HT-29 (cell line): Measurements from ENCODE around the gene MPPED1. TPM values are rescaled to one million over a fixed set of nuclear protein-coding genes. Genes with fewer than 3 reads are reported as not detected.

Experiments used
- DNase-seq: peaks from one replicate; pipeline ENCODE4 v3.0.0-alpha.2; 2015; ENCODE audit warnings: low spot score
- total RNA-seq: library from RNA; depleted of rRNA; stranded (reverse); fragments of >200 nt; shearing (Covaris generic); gene quantifications from 2 replicates; pipeline ENCODE4 v1.2.3, GENCODE V29; 2014

The MPPED1 gene
- total RNA-seq, 1 experiment from 2014 or later, result not detected

DNA sequence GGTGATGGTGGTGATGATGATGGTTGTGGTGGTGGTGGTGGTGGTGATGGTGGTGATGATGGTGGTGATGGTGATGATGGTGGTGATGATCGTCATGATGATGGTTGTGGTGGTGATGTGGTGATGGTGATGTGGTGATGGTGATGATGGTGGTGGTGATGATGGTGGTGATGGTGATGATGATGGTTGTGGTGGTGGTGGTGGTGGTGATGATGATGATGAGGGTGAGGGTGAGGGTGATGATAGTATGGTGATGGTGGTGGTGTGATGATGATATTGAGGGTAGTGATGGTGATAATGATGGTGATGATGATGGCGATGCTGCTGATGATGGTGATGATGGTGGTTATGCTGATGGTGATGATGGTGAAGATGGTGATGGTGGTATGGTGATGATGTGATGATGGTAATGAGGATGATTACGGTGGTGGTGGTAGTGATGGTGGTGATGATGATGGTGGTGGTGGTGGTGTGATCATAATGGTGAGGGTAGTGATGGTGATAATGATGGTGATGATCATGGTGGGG, 63.8 kb downstream of the MPPED1 start:
- no peak for DNase-seq

DNA sequence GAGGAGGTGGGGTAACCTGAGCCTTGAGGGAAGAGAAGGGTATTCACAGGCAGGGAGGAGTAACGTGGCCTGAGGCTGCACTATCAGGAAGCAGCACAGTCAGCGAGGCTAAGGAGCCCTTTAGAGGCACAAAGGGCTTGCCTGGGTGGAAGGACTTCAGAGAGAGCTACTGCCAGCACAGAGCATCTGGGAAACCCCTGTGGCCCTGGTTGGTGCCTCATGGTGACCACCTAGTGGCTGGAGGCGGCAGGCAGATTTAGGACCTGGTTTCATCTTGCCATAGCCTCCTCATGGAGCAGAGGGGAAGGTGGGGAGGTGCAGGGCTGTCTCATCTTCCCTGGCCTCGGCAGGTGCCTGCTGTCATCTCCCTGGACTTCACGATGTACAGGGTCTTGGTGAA, 64.5 kb downstream of the MPPED1 start:
- DNase-seq, result peak; percentile 3

DNA sequence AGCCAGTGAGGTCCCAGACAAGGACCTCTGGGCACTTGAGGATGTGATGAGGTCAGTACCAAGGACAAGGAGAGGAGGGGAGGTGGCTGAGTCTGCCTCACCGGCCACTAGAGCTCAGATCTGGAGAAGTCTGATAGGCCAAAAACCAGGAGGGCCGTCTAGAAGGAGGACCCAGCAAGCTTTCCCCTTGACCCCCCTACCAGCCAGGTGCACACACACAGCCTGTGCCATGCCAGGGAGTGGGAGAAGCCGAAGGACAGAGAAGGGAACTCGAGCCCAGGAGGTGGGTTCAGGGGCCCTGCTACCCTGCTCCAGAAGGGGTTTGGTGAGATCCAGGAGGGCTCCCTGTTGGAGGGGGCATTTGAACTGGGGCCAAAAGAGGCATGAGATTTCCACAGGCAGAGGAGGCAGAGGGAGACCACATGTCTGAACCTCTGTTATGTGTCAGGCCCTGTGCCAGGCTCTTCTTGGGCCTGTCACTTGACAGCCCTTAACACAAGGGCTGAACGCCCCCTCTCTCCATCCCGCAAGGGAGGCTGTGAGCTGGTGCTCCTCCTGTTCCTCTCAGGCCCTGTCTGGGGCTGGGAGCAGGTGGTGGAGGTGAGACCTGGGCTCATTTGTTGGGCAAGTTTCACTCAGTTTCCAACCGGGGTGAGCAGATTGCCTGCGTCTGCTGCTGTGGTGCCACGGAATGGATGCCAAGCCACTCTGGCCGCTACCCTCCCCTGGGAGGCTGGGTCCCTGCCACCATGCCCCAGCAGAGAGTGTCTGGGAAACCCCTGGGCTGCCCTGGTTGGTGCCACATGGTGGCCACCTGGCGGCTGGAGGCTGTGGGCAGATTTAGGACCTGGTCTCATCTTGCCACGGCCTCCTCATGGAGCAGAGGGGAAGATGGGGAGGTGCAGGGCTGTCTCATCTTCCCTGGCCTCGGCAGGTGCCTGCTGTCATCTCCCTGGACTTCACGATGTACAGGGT, 65.2 kb downstream of the MPPED1 start:
- DNase-seq, result no peak

DNA sequence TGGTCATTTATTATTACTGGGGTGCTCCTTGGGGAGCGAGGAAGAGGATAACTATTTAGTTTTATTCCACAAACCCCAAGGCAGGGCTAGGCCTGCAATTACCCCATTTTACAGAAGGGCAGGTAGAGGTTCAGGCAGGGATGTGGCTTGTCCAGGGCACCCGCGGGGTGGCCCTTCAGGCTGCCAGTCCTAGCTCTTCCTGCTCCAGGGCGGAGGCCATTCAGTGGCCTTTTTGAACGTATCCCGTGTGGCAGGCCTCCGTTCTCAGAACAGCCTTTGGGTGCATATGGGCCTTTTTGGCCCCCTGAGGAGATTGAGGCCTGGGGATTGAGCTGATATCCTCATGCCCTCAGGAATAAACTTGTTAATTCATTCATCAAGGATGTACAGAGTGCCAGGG, 66.2 kb downstream of the MPPED1 start:
- no peak for DNase-seq

DNA sequence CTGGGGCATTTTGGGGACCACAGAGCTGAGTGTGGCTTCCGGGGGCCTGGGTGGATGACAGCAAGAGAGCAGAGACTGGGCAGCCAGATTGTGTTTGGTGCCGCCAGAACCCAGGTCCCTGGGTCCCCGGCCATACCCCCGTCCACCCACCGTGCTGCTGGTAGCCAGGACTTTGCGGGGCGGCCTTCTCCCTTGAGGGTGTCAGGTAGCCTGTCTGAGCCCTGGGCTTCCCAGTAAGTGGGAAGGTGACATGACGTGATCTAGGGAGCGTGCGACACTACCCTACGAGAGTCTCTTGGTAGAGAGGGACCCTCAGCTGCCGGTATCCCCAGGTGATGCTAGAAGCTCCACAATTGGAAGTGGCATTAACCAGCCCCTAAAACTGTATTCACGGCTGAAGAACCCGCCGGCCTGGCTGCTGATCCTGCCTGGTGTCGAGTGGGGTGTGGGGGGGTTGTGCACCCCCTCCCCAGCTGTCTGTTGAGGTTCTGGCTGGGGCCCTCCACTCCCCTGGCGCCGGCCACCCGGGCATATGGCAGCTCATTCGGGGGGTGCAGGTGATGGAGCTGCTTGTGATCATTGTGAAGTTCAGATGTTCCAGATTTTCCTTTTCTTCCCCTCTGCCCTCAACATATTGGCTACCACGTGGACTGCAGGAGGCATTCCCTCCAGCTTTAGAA, 66.9 kb downstream of the MPPED1 start:
- no peak for DNase-seq

DNA sequence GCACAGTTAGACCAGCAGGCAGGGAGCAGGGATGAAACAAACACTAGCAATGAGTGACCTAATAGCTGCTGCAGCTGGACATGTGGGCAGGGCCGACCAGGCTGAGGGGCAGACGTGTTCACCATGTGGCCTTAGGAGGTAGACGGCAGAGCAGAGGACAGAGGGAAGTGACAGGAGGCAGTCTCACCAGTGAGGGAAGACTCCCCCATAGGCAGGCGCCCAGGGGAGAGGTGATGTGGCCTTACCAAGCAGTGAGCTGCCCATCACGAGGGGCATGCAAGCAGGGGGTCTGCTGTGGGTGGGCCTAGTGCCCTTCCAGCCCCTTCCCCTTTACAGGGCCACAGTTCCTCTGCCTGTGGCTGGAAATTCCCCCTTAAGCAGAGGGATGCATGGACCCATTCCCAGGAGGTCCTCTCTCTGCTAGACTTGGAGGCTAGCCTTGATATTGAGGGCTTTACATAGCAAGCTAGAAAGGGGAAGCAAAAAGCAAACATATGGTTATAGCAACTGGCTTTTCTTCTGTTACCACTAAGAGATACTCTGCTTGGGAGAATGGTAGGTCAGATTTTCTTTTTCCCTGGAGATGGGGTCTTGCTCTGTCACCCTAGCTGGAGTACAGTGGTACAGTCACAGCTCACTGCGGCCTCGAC, 67.6 kb downstream of the MPPED1 start:
- DNase-seq, result no peak

DNA sequence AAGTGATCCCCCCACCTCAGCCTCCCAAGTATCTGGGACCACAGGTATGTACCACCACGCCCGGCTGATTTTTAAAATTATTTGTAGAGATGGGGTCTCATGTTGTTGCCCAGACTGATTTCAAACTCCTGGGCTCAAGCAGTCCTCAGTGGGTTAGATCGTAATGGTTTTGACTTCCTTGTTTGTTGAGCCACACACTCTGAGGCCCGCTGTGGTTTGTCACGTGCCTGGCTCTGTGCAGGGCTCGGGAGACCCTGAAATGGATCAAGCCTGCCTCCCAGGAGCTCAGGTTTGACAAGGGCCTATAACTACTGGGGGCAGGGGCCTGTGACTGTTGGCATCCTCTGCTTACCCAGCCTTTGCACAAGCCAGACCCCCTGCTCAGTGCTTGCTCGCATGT, 68.1 kb downstream of the MPPED1 start:
- DNase-seq, result no peak

DNA sequence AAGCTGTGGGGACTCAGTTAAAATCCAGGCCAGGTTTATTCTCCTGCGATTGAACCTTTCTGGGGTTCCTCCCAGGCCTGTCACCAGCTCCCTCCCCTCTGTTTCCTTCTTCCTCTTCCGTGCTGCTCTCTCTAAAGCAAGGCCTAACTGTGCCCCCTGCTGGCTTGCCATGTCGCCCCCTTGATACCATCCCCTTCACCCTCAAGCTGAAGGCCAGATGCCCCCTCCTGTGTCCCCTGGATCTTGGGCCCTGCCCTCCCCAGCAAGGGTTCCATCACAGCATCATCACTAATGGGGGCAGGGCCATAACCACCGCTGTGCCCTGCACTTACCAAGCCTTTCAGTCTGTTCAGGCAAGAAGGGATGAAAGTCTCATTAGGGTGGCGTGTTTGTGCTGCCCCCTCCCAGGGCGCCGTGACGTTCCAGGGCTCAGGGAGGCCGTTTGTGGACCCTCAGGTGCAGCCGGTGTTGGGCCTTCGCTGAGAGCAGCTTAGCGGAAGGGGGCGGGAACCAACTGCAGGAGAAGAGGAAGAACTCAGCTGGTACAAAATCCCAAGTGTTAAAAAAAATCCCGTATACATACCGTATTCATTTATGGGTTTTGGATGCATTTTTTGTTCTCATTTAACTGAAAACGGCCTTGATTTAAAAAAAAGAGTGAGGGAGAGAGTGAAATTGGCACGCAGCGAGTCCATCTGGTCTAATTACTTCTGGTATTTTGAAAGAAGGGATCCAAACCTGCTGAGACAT, 69.9 kb downstream of the MPPED1 start:
- DNase-seq, result no peak

DNA sequence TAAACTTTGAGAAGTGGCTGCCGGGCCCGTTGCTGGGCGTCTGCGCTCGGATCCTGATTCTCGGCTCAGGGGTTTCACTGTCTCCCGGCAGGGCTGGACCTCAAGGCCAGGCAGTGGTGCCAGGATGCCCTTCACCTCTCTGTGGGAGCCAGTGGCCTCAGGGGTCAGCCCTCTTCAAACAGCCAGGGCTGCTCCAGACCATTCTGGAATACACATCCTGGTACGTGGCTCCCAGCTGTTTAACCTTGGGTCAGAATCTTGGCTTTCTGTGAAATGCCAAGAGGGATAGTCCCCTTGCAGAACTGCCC, 70.5 kb downstream of the MPPED1 start:
- DNase-seq, result no peak

DNA sequence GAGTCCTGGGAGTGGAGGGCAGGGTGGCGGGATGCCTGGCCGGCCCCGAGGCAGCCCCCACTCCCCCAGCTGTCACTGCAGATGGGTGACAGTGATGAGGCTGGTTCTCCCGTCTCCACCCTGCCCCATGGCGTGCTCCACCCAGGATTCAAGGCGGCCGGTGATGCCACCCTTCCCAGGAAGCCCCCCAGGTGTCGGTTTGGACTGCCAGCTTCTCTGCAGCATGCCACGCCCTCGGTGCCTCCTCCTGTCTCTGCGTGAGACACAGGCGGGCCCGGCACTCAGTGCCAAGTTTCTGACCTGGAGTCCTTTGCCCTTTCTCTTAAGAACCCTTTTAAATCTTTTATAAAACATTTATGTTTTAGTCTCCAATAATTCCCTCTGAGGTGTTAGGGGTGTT, 71.5 kb downstream of the MPPED1 start:
- no peak for DNase-seq

DNA sequence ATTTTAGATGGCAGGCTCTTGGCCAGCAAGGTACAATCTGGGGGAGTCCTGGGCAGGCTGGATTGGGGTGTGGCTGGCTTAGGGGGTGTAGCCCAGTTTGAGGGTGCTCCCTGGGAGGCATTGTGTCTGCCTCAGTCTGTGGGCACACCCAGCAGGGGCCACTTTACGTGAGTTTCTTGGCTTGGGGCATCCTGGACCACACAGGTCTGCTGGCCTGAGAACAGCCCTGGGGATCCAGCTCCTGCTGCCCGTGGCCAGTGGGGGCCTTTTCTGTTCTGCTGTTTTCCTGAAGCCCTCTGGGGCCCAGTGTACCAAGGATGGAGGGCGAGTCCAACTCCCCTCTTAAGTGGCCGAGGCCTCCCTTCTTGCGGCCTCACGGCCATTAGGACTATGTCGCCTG, 71.9 kb downstream of the MPPED1 start:
- no peak for DNase-seq

DNA sequence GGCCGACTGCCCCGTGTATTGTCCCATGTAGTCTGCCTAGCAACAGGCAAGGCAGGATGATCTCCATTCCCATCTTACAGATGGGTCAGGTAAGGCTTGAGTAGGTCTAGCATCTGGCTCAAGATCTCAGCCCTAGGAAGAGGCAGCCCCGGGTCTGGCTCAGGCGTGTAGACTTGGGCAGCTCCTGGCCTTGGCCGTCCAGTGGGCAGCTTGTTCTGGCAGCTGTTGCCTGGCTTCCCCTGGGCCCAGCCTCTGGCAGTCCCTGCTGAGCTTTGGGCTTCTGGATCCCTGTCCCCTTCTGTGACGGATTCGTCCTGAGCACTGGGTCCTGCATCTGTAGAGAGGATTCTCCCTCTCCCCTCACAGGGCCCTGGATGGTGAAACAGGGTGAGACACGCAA, 72.4 kb downstream of the MPPED1 start:
- no peak for DNase-seq

DNA sequence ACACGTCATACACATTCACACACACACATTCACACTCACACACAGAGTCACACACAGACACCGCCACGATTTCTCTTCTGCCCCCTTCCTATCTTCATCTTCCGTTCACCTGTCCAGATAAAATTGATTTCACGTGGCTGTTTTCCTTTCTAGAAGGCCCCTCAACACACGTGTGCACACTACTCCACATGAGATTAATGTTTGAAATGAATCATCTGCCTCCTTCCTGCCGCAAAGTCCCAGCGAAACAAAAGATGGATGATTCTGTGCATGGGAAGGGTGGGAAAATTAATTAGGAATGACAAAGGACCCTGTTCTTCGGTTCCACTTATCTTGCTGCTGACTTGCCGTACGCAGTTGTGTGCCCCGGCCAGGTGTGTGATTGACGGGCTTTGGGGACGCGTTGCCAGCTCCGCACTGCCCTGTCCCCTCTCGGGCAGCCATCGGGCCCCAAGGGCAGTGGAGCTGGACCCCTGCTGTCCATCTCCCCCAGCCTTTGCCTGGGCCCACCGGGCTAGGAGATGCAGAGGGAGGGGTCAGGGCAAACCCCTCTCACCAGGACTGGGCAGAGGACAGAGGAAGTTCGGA, 73.8 kb downstream of the MPPED1 start:
- DNase-seq, result no peak

DNA sequence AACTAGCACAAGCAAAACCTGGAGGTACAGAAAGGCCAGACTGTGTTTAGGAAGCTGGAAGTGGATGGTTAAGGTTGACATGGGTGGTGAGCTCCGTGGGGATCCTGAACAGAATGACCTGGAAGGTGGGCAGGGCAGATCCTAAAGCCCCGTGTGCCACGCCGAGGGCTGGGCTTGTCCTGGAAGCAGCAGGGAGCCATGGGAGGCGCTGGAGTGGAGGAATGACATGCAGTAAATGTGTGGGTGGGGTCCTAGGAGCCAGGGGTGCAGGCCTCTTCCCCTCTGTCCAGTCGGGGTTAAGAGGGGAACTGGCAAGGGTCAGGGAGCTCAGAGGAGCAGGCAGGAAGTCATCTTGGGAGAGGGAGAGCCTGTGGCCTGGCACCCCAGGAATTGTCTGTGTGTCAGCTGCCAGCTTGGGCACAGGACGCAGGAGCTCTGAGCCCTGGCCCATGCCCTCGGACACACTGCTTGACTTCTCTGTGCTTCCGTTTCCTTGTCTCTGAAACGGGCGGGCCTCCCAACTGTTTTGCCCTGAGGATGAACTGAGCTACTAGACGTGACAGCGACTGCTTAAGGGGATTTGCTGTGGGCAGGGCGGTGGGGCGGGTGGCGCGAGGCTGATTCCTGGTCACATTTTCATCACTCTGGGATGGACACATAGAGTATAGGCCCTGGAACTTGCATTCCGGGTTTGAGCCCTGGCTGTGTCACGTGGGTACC, 75.7 kb downstream of the MPPED1 start:
- DNase-seq, result no peak

DNA sequence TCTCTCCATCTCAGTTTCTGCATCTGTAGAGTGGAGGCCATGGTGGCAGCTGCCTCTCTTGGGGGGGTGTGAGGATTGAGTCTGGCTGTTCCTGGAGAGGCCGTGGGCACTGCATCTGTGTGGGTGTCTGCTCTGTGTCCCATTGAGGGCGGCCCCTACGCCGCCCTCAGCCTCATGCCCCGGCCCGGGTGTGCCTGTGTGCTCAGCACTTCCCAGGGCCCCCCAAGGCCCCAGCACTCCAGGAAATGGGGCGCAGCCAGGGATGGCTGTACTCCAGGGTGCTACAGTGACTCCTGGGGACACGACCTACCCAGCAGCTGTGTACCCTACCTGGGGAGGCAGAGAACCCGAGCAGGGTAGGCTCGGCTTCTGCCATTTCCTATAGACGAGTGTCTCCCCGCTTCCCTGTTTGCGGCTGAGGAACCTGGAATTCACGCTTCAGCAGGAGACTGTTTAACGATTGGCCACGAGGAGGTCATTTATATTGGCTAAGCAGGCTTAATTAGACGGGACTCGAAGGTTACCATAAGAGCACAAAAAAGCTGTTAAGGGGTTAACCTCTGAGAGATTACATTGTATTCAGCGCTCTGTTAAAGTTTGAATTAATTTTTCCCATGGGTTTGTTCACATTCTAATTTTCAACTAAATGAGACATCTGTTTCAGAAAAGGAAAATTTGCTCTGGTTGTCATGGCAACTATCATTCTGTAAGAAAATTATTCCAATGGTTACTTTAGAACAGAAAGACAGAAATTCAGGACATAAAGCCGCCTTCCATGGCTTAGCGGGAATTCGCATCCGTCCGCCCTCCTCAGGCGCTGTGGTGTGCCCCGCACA, 76.4 kb downstream of the MPPED1 start:
- DNase-seq, result no peak

DNA sequence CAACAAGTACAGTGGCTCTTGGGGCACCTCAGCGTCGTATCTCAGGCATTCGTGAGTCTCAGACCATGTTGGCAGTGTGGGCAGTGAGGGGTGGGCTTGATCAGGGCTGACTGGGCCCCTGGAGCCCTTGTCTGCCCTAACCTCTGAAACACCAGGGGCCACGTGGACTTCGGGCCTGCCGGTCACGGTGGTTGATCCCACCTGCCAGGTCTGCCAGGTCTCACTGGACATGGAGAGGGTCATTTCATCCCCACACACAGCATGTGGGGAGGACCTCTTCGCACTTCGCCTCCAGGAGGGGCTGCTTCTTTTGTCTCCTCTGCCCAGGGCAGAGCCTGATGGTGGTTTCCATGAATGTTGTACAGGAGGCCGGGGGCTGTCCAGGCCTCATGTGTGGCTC, 77.1 kb downstream of the MPPED1 start:
- DNase-seq, result no peak

DNA sequence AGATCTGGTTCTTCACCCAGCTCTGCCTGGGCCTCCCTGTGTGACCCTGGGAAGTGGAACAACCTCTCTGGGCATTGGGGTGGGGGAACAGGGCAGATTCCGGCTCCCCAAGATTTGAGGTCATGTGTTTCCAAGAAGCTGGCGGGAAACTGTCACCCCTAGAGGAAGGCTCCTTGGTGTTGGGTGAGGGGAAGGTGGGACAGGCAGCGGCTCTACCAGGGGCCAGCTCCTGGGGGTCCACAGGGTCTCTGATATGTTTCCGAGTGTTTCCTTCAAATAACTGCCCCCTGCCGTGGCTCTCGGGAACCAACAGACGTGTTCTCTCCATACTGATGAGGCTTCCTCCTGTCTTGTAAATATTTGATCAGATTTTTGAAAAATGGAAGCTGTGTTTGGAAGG, 78.5 kb downstream of the MPPED1 start:
- DNase-seq, result no peak

DNA sequence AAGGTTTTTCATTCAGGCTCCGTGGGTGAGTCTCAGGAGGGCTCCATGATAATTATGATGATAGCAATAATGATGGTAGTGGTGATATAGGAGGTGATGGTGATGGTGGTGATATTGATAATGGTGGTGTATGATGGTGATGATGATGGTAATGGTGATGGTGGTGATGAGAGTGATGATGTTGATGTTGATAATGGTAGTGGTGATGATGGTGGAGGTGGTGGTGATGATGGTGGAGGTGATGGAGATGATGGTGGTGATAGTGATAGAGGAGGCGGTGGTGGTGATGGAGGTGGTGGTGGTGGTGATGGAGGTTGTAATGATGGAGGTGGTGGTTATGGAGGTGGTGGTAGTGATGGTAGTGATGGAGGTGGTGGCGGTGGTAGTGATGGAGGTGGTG, 79.4 kb downstream of the MPPED1 start:
- DNase-seq, result no peak

DNA sequence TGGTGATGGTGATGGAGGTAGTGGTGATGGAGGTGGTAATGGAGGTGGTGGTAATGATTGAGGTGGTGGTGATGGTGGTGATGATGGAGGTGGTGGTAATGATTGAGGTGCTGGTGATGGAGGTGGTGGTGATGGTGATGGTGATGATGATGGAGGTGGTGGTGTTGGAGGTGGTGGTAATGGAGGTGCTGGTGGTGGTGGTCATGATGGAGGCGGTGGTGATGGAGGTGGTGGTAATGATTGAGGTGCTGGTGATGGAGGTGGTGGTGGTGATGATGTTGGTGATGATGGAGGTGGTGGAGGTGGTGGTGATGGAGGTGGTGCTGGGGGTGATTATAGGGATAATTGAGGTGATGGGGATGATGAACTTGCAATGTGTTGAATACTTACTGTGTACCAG, 79.9 kb downstream of the MPPED1 start:
- no peak for DNase-seq

DNA sequence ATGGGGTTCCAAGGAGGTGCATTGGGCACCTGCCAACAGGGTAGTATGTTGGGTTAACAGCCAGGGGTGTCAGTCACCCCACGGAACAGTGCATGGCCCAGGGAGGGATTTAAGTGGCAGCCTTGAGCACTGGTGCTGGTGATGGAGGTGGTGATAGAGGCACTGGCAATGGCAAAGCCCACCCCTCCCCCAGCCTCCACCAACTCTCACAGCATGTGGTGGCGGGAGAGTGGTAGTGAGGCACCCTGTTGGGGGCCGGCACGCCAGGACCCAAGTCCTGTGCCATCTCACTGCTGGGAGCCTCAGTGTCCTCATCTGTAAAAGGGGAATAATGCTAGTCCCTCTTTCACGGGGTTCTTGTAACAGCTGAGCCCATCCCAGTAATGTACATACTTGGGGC, 81.5 kb downstream of the MPPED1 start:
- DNase-seq, result no peak
